NCI-H526 treated with DMSO at 0.1 percent for 48 hours (cell line): ENCODE measurements around the gene FOSB.

ENCODE experiments used
- DNase-seq: peaks from one replicate; lab custom pipeline; 2025; lab: John Stamatoyannopoulos, UW

FOSB gene

DNA sequence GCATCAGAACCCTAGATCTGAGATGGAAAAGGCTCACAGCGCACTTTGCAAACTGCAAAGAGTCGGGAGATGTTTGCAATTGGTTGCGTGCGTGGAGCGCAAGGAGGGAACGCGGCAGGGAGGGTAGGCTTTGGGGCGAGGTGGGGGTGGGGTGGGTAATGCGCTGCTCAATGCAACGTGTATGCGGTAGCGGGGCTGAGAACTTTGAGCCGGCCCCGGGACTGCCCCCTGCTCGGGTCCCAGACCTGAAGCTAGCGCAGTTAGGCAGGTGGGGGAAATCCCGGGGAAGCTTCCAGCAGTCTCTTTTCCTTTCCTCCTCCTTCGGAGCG is 971 bp downstream of the FOSB start:
- DNase-seq: no peak

GRCh38 chr19:45469132-45469944 is 1.5 kb downstream of the FOSB start:
- DNase-seq: peak; percentile 84

- DNase-seq: no peak
These were observed 2.4 kb downstream of the FOSB start for GRCh38 chr19:45469945-45470761.

GRCh38 chr19:45470762-45471081 is 2.9 kb downstream of the FOSB start:
- DNase-seq: no peak

GRCh38 chr19:45471111-45471930 is 3.5 kb downstream of the FOSB start:
- no peak for DNase-seq

DNA sequence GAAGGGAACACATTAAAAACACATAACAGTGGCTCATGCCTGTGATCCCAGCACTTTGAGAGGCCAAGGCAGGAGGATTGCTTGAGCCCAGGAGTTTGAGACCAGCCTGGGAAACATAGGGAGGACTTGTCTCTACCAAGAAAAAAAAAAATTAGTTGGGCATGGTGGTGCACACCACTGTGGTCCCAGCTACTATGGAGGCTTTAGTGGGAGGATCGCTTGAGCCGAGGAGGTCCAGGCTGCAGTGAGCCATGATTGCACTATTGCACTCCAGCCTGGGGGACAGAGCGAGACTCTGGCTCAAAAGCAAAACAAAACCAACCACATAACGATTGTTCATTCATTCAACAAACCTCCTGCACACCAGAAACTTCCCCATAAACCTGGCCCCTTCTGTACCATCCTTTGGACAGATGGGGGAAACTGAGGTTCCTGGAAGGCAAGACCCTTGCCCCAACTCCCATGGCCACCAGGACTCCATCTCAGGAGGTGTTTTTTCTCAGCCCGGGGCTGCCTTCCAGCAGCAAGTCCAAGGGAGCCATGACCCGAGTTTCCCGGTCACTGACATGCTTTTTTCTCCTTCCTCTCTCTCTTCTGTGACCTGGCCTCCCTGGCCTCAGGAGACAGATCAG is 4.3 kb downstream of the FOSB start:
- DNase-seq: no peak

GRCh38 chr19:45472563-45473366 is 5.0 kb downstream of the FOSB start:
- no peak for DNase-seq

DNA sequence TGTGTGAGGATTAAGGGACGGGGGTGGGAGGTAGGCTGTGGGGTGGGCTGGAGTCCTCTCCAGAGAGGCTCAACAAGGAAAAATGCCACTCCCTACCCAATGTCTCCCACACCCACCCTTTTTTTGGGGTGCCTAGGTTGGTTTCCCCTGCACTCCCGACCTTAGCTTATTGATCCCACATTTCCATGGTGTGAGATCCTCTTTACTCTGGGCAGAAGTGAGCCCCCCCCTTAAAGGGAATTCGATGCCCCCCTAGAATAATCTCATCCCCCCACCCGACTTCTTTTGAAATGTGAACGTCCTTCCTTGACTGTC is 5.5 kb downstream of the FOSB start:
- no peak for DNase-seq

DNA sequence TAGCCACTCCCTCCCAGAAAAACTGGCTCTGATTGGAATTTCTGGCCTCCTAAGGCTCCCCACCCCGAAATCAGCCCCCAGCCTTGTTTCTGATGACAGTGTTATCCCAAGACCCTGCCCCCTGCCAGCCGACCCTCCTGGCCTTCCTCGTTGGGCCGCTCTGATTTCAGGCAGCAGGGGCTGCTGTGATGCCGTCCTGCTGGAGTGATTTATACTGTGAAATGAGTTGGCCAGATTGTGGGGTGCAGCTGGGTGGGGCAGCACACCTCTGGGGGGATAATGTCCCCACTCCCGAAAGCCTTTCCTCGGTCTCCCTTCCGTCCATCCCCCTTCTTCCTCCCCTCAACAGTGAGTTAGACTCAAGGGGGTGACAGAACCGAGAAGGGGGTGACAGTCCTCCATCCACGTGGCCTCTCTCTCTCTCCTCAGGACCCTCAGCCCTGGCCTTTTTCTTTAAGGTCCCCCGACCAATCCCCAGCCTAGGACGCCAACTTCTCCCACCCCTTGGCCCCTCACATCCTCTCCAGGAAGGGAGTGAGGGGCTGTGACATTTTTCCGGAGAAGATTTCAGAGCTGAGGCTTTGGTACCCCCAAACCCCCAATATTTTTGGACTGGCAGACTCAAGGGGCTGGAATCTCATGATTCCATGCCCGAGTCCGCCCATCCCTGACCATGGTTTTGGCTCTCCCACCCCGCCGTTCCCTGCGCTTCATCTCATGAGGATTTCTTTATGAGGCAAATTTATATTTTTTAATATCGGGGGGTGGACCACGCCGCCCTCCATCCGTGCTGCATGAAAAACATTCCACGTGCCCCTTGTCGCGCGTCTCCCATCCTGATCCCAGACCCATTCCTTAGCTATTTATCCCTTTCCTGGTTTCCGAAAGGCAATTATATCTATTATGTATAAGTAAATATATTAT is 6.1 kb downstream of the FOSB start:
- no peak for DNase-seq

DNA sequence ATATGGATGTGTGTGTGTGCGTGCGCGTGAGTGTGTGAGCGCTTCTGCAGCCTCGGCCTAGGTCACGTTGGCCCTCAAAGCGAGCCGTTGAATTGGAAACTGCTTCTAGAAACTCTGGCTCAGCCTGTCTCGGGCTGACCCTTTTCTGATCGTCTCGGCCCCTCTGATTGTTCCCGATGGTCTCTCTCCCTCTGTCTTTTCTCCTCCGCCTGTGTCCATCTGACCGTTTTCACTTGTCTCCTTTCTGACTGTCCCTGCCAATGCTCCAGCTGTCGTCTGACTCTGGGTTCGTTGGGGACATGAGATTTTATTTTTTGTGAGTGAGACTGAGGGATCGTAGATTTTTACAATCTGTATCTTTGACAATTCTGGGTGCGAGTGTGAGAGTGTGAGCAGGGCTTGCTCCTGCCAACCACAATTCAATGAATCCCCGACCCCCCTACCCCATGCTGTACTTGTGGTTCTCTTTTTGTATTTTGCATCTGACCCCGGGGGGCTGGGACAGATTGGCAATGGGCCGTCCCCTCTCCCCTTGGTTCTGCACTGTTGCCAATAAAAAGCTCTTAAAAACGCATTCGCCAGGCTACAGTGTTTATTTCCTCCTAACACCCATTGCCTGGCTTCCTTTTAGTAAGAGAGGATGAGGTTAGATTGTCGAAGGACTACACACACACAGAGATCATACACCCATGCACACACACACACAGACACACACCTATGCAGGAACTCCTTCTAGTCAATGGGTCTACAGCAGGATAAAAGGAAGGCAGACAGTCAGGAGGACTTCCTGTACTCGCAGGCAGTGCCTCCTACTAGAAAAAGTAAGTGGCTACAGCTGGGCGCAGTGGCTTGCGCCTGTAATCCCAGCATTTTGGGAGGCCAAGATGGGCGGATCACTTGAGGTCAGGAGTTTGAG is 7.1 kb downstream of the FOSB start:
- DNase-seq: no peak

DNA sequence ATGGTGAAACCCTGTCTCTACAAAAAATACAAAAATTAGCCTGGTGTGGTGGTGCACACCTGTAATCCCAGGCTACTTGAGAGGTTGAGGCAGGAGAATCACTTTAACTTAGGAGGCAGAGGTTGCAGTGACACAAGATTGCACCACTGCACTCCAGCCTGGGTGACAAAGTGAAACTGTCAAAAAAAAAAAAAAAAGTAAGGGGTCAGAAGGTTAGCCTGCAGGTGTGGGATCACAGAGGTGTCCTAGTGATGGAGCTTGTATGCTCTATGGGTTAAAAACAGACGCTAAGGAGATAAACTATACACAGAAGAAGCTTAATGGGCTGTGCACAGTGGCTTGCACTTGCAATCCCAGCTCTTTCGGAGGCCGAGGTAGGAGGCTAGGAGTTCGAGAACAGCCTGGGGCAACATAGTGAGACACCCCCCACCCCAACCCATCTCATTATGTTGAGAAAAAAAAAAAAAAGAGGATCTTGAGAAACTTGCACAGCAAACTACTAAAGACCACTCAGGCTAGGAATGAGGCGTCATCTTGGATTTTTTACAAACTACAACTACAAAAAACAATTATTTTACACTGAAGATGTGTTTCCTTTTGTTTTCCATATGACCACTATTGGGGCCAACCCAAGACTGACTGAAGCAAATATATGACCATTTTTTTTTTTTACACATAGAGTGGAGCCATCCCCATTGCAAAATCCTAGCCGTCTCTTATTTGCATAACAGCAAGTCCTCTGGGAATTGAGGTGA is 7.9 kb downstream of the FOSB start:
- DNase-seq: no peak

GRCh38 chr19:45476304-45476703 is 8.5 kb downstream of the FOSB start:
- DNase-seq: no peak

DNA sequence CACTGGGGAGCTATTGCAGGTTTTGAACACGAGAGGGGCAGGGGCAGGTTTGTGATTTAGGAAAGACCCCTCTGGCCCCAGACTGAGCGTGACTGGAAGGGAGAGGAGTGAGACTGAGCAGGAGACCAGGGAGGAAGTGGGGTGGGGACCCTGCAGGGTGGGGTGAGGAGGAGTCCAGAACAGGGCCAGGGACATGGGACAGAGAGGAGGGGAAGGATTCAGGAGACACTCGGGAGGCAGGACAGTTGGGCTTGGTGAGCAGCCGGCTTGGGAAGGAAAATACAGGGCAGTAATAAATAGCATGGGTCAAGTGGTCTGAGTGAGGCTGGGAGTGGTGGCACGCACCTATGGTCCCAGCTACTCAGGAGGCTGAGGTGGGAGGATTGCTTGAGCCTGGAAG is 9.4 kb downstream of the FOSB start:
- DNase-seq: no peak

- no peak for DNase-seq
These were observed 10.1 kb downstream of the FOSB start for GRCh38 chr19:45477713-45478453.

GRCh38 chr19:45478454-45479238 is 10.8 kb downstream of the FOSB start:
- peak; percentile 88 for DNase-seq

GRCh38 chr19:45483033-45483432 is 15.2 kb downstream of the FOSB start:
- no peak for DNase-seq

- DNase-seq: no peak
These were observed 16.6 kb downstream of the FOSB start for GRCh38 chr19:45484273-45484945.
